ENCODE results near the gene CACNA1G. TPM values are rescaled to one million over a fixed set of nuclear protein-coding genes. Genes with fewer than 3 reads are reported as not detected.

The CACNA1G gene
- total RNA-seq, 1 donor from 2014 or later: 29.0 TPM

GRCh38 chr17:50633683-50634082 is 73.2 kb downstream of the CACNA1G start:
- Mint-ChIP-seq H3K27ac (no peak overlapping the region), H3K36me3 (no peaks in the 10 kb centered on the region), H3K27me3 (ENCODE audit: low read depth) (peaks cover 69% of the 10 kb centered on the region), H3K9me3 (no peaks in the 10 kb centered on the region), H3K4me1 (peaks cover 30% of the 10 kb centered on the region), H3K4me3 (peak overlapping the region; percentile 28)
- no peak for TF ChIP-seq CTCF (IDR thresholded peaks at IDR 0.05; ENCODE audit: unreplicated experiment)
- DNase-seq (ENCODE audit: low spot score in 2 of 2, unreplicated experiment in 2 of 2): no peak

- no peak for DNase-seq (ENCODE audit: low spot score in 2 of 2, unreplicated experiment in 2 of 2)
- H3K9me3 Mint-ChIP-seq: no peaks in the 10 kb centered on the region
- H3K4me1 Mint-ChIP-seq: peaks cover 30% of the 10 kb centered on the region
- no peak for TF ChIP-seq CTCF (IDR thresholded peaks at IDR 0.05; ENCODE audit: unreplicated experiment)
- H3K27ac Mint-ChIP-seq: no peak within 1 kb of the TSS
- H3K4me3 Mint-ChIP-seq: peak within 1 kb of the TSS; percentile 28
- no peaks in the 10 kb centered on the region for H3K36me3 Mint-ChIP-seq
- peaks cover 66% of the 10 kb centered on the region for H3K27me3 Mint-ChIP-seq (ENCODE audit: low read depth)
Measured at GRCh38 chr17:50634224-50634914, 73.9 kb downstream of the CACNA1G start, which contains the start of gene ABCC3. Gene ABCC3, plus strand, starts transcription at chr17:50634881. Its CDS starts 56 bp downstream, at chr17:50634937.

DNA sequence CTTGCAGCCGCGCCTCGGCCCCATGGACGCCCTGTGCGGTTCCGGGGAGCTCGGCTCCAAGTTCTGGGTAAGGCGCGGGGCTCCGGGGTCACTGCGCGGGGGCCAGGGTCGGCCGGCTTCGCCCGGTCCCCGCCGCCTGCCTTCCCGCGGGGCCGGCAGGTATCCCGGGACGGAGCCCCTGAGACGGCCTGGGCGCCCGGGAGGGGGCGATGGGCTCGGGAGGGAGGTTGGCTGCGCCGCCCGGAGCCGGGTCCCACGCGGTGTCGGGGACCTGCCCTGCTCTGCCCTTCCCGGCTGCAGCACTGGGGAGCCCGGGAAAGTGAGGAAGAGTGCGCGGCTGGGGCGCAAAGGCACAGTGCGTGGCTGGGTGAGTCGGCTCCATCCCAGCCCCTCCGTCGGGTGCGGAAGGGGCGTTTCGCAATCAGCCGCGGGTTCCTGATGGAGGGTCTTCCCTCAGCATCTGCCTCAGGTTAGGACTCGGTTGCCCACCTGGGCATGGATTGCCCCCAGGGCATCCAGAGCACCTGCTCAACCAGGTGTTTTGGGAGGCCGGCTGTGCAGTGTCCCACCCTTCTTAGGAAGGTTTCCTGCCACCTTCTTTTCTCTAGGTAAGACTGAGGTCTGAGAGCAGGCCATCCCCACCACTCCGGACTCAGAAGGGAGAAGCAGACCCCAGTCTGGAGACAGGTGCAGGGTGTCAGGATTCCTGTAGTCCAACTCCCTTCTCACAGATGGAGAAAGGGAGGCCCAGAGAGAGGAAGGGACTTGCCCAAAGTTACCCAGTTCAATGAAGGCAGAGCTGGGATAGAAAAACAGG is 74.6 kb downstream of the CACNA1G start:
- Mint-ChIP-seq H3K4me3 (peak overlapping the region; percentile 13), H3K36me3 (no peaks in the 10 kb centered on the region), H3K27ac (no peak overlapping the region), H3K4me1 (peaks cover 32% of the 10 kb centered on the region), H3K9me3 (no peaks in the 10 kb centered on the region), H3K27me3 (ENCODE audit: low read depth) (peaks cover 66% of the 10 kb centered on the region)
- DNase-seq (ENCODE audit: low spot score in 2 of 2, unreplicated experiment in 2 of 2): no peak
- no peak for TF ChIP-seq CTCF (IDR thresholded peaks at IDR 0.05; ENCODE audit: unreplicated experiment)

GRCh38 chr17:50635732-50635981 is 75.1 kb downstream of the CACNA1G start:
- Mint-ChIP-seq H3K27ac (no peak overlapping the region), H3K4me3 (peak overlapping the region; percentile 9), H3K9me3 (no peaks in the 10 kb centered on the region), H3K4me1 (peaks cover 29% of the 10 kb centered on the region), H3K27me3 (ENCODE audit: low read depth) (peaks cover 62% of the 10 kb centered on the region), H3K36me3 (no peaks in the 10 kb centered on the region)
- no peak for TF ChIP-seq CTCF (IDR thresholded peaks at IDR 0.05; ENCODE audit: unreplicated experiment)
- DNase-seq (ENCODE audit: low spot score in 2 of 2, unreplicated experiment in 2 of 2): no peak

GRCh38 chr17:50635982-50636803 is 75.7 kb downstream of the CACNA1G start:
- H3K27me3 Mint-ChIP-seq (ENCODE audit: low read depth): peaks cover 62% of the 10 kb centered on the region
- no peaks in the 10 kb centered on the region for H3K36me3 Mint-ChIP-seq
- no peaks in the 10 kb centered on the region for H3K9me3 Mint-ChIP-seq
- peaks cover 31% of the 10 kb centered on the region for H3K4me1 Mint-ChIP-seq
- TF ChIP-seq CTCF (IDR thresholded peaks at IDR 0.05; ENCODE audit: unreplicated experiment): no peak
- H3K27ac Mint-ChIP-seq: no peak overlapping the region
- peak overlapping the region; percentile 9 for H3K4me3 Mint-ChIP-seq
- no peak for DNase-seq (ENCODE audit: low spot score in 2 of 2, unreplicated experiment in 2 of 2)

Data from mesothelial cell of epicardium (in vitro differentiated cells).